ENCODE measurements around the gene DOCK1. TPM values are rescaled to one million over a fixed set of nuclear protein-coding genes. Genes with fewer than 3 reads are reported as not detected.

DOCK1 gene
- total and polyA plus RNA-seq, 3 donors from 2014 or later: 19.0 to 46.2 (median 32.0) TPM

- H3K9me3 ChIP-seq: no peaks in the 10 kb centered on the region
- H3K36me3 ChIP-seq (ENCODE audit: low read depth, missing control alignments): no peaks in the 10 kb centered on the region
- H3K27me3 ChIP-seq: no peaks in the 10 kb centered on the region
- H3K4me1 ChIP-seq: no peaks in the 10 kb centered on the region
- H3K27ac ChIP-seq: no peak overlapping the region
- no peak overlapping the region for H3K4me3 ChIP-seq
- no peak for TF ChIP-seq POLR2A (IDR thresholded peaks at IDR 0.05)
- TF ChIP-seq CTCF (IDR thresholded peaks at IDR 0.05): no peak
- WGBS, 2 donors: 93% methylated on average over 9 of the region's 9 CpGs
- intact Hi-C loops (cut with DNase I; ENCODE audit: low total_unique reads): no loop called here
- DNase-seq: no peak
Observed at GRCh38 chr10:127319271-127319670, 414.0 kb downstream of the DOCK1 start.

DNA sequence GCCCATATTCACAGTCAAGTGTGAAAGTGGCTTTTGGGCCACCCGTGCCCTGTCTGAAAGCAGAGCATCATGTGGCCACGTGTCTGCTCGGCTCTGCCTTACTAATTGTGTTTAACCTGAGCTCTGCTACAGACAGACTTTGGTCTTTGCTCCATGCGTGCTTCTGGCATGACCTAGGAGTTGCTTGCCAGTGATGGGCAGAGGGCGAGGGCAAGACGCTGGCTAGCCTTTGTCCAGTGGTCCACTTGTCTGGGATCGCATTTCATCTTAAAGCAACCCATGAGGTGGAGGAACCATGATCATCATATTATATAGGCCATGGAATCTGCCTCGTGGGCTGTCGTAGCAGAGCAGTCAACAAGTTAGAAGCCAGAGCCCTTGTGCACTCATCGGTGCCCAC lies 414.5 kb downstream of the DOCK1 start:
- Histone ChIP-seq H3K4me1 (no peaks in the 10 kb centered on the region), H3K27ac (no peak overlapping the region), H3K36me3 (ENCODE audit: low read depth, missing control alignments) (no peaks in the 10 kb centered on the region), H3K4me3 (no peak overlapping the region), H3K9me3 (no peaks in the 10 kb centered on the region), H3K27me3 (no peaks in the 10 kb centered on the region)
- intact Hi-C loops (cut with DNase I; ENCODE audit: low total_unique reads): no loop called here
- 89 to 92% methylated on average over 10 of the region's 10 CpGs for WGBS, 2 donors
- no peak for TF ChIP-seq CTCF (IDR thresholded peaks at IDR 0.05)
- no peak for TF ChIP-seq POLR2A (IDR thresholded peaks at IDR 0.05)
- no peak for DNase-seq

- no peak for TF ChIP-seq POLR2A (IDR thresholded peaks at IDR 0.05)
- no peak for TF ChIP-seq CTCF (IDR thresholded peaks at IDR 0.05)
- intact Hi-C loops (cut with DNase I; ENCODE audit: low total_unique reads): no loop called here
- WGBS, 2 donors: 90 to 96% methylated on average over 9 of the region's 9 CpGs
- Histone ChIP-seq H3K4me1 (no peaks in the 10 kb centered on the region), H3K9me3 (no peaks in the 10 kb centered on the region), H3K27me3 (no peaks in the 10 kb centered on the region), H3K36me3 (ENCODE audit: low read depth, missing control alignments) (no peaks in the 10 kb centered on the region), H3K27ac (no peak overlapping the region), H3K4me3 (no peak overlapping the region)
- no peak for DNase-seq
Observed at GRCh38 chr10:127320176-127320575, 414.9 kb downstream of the DOCK1 start.

- no peak overlapping the region for H3K27ac ChIP-seq
- no peaks in the 10 kb centered on the region for H3K4me1 ChIP-seq
- 82 to 100% methylated on average over 1 of the region's 1 CpG for WGBS, 2 donors
- H3K36me3 ChIP-seq (ENCODE audit: low read depth, missing control alignments): no peaks in the 10 kb centered on the region
- TF ChIP-seq POLR2A (IDR thresholded peaks at IDR 0.05) (no peak), CTCF (IDR thresholded peaks at IDR 0.05) (no peak)
- H3K27me3 ChIP-seq: no peaks in the 10 kb centered on the region
- H3K9me3 ChIP-seq: no peaks in the 10 kb centered on the region
- intact Hi-C loops (cut with DNase I; ENCODE audit: low total_unique reads): no loop called here
- H3K4me3 ChIP-seq: no peak overlapping the region
- DNase-seq: no peak
Observed at GRCh38 chr10:127322286-127322685, 417.1 kb downstream of the DOCK1 start.

- H3K36me3 ChIP-seq (ENCODE audit: low read depth, missing control alignments): no peaks in the 10 kb centered on the region
- intact Hi-C loops (cut with DNase I; ENCODE audit: low total_unique reads): no loop called here
- H3K27ac ChIP-seq: no peak overlapping the region
- no peaks in the 10 kb centered on the region for H3K9me3 ChIP-seq
- WGBS, 2 donors: 86 to 92% methylated on average over 5 of the region's 5 CpGs
- H3K27me3 ChIP-seq: no peaks in the 10 kb centered on the region
- no peak overlapping the region for H3K4me3 ChIP-seq
- TF ChIP-seq CTCF (IDR thresholded peaks at IDR 0.05) (no peak), POLR2A (IDR thresholded peaks at IDR 0.05) (no peak)
- DNase-seq: no peak
- H3K4me1 ChIP-seq: no peaks in the 10 kb centered on the region
Observed at GRCh38 chr10:127325506-127325905, 420.3 kb downstream of the DOCK1 start.
